Endothelial cell (in vitro differentiated cells): ENCODE data around the gene CHIA. TPM values are rescaled to one million over a fixed set of nuclear protein-coding genes. Genes with fewer than 3 reads are reported as not detected.

Source experiments
- DNase-seq: peaks from one replicate; pipeline ENCODE4 v3.0.0; 2021; ENCODE audit warnings: low spot score
- H3K27ac Mint-ChIP-seq: one replicate; pipeline ENCODE4 v1.8.0; 2021; ENCODE audit warnings: mixed read lengths, inconsistent platforms; ENCODE audit not compliant: unreplicated experiment
- H3K27me3 Mint-ChIP-seq: one replicate; pipeline ENCODE4 v1.8.0; 2021; ENCODE audit warnings: mild to moderate bottlenecking, moderate library complexity, mixed read lengths, inconsistent platforms; ENCODE audit not compliant: unreplicated experiment
- H3K36me3 Mint-ChIP-seq: one replicate; pipeline ENCODE4 v1.8.0; 2021; ENCODE audit warnings: mild to moderate bottlenecking, low read depth, mixed read lengths, inconsistent platforms; ENCODE audit not compliant: unreplicated experiment
- H3K4me1 Mint-ChIP-seq: one replicate; pipeline ENCODE4 v1.8.0; 2021; ENCODE audit warnings: mild to moderate bottlenecking, mixed read lengths, inconsistent platforms; ENCODE audit not compliant: unreplicated experiment
- H3K4me3 Mint-ChIP-seq: one replicate; pipeline ENCODE4 v1.8.0; 2021; ENCODE audit warnings: mild to moderate bottlenecking, mixed read lengths, inconsistent platforms; ENCODE audit not compliant: unreplicated experiment
- H3K9me3 Mint-ChIP-seq: one replicate; pipeline ENCODE4 v1.8.0; 2021; ENCODE audit warnings: mixed read lengths, inconsistent platforms; ENCODE audit not compliant: unreplicated experiment
- total RNA-seq: library from RNA; stranded (reverse); fragmentation: NEBNext Ultra II Directional; extraction: Animal tissue kit (Norgen Biotek cat#: 25700); gene quantifications from one replicate; pipeline ENCODE4 v1.2.1, GENCODE V29; 2021; ENCODE audit not compliant: unreplicated experiment
- TF ChIP-seq, protein P1 (sequence below): fragments of 200-600 bp; sonication (generic); IDR thresholded peaks from one replicate; pipeline ENCODE4 v1.5.0; 2021; ENCODE audit warnings: antibody characterized with exemption; ENCODE audit not compliant: unreplicated experiment

Gene CHIA
- total RNA-seq, 1 donor from 2014 or later: not detected

DNA sequence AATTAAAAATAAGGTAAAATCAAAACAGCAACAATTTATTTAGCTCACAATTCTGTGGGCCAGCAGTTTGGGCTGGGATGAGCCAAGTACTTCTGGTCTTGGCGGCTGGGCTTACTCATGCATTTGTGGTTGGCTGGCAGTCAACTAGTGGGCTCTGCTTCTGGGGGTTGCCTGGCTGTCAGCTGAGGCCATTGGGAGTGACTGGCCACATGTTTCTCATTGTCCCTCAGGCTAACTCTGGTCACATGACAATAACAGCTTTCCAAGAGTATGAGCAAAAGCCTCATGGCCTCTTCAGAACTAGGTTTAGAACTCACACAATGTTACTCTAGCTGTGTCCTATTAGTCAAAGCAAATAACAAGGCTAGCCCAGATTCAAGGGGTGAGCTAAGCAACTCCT is 15.6 kb upstream of the CHIA start:
- Mint-ChIP-seq H3K4me3 (no peak overlapping the region), H3K9me3 (no peaks in the 10 kb centered on the region), H3K27me3 (no peaks in the 10 kb centered on the region), H3K36me3 (peaks cover 3% of the 10 kb centered on the region), H3K27ac (no peak overlapping the region), H3K4me1 (no peaks in the 10 kb centered on the region)
- no peak for DNase-seq
- TF ChIP-seq, protein P1, sequence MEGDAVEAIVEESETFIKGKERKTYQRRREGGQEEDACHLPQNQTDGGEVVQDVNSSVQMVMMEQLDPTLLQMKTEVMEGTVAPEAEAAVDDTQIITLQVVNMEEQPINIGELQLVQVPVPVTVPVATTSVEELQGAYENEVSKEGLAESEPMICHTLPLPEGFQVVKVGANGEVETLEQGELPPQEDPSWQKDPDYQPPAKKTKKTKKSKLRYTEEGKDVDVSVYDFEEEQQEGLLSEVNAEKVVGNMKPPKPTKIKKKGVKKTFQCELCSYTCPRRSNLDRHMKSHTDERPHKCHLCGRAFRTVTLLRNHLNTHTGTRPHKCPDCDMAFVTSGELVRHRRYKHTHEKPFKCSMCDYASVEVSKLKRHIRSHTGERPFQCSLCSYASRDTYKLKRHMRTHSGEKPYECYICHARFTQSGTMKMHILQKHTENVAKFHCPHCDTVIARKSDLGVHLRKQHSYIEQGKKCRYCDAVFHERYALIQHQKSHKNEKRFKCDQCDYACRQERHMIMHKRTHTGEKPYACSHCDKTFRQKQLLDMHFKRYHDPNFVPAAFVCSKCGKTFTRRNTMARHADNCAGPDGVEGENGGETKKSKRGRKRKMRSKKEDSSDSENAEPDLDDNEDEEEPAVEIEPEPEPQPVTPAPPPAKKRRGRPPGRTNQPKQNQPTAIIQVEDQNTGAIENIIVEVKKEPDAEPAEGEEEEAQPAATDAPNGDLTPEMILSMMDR: no peak

DNA sequence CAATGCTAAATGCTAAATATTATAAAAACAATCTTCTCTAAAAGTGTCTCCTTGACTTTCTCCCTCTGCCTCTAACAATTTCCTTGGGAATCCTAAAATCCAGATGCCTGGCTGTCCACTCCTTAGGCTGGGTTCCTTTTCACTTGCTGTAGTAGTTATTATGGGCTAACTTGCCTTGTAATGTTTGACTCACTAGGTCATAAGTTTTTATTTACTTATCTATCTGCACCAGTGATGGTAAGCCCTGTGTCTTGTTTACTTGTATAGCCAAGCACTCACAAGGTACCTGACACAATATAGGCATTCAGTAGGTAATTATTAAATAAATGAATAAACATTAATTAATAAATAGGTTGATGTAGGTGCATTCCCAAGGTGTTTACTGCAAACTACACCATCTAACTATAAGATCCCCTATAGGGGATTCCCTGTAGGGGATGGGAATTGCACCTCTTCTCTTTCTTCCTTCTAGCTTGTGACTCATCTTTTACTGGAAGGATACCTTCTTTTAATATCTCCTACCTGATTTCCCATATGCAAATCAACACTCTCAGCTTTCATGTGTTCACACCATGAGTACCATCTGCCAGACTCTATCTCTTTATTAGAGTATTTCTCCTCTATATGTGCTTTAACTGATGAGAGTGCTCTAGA is 14.7 kb upstream of the CHIA start:
- Mint-ChIP-seq H3K27me3 (no peaks in the 10 kb centered on the region), H3K27ac (no peak overlapping the region), H3K36me3 (peaks cover 3% of the 10 kb centered on the region), H3K4me1 (no peaks in the 10 kb centered on the region), H3K9me3 (no peaks in the 10 kb centered on the region), H3K4me3 (no peak overlapping the region)
- TF ChIP-seq, protein P1: no peak
- DNase-seq: no peak

DNA sequence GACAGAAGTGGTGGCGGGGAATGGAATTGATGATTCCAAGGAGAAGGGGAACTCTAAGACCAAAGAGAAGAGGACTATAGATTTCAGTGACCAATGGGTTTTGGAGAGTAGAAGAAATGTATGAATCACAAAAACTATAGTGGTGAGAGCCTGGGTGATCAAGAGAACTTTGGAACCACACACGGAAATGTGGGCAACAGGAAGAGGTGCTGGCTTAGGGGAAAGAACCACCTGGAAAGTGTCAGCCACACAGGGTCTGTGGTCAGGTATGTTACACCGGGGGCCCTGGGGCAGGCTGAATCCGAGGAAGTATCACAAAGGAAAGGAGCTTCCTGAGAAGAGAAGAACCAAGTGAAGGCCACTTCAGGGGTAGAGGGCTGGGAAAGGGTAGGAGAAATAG is 11.5 kb upstream of the CHIA start:
- no peaks in the 10 kb centered on the region for H3K27me3 Mint-ChIP-seq
- H3K27ac Mint-ChIP-seq: no peak overlapping the region
- no peaks in the 10 kb centered on the region for H3K9me3 Mint-ChIP-seq
- DNase-seq: no peak
- H3K36me3 Mint-ChIP-seq: peaks cover 3% of the 10 kb centered on the region
- no peaks in the 10 kb centered on the region for H3K4me1 Mint-ChIP-seq
- no peak overlapping the region for H3K4me3 Mint-ChIP-seq
- TF ChIP-seq, protein P1: no peak

DNA sequence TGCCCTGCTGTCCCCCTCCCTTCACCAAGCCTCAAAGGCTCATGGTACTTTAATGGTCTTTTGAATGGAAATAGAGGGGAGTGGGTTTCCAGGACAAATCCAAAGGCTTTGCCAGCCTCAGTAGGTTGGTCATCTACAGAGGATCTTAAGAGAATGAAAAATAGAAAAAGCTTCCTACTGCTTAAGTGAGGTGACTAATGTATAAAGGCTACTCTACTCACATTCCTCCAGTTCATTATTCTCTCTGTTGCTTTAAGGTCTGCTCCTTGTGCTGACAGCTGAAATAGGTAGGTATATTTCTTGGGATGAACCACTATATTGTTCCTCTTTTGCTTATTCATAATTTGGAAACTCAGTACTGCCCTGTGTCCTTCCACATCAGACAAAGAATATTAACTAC is 10.4 kb upstream of the CHIA start:
- H3K36me3 Mint-ChIP-seq: peaks cover 3% of the 10 kb centered on the region
- H3K27ac Mint-ChIP-seq: no peak overlapping the region
- no peak overlapping the region for H3K4me3 Mint-ChIP-seq
- TF ChIP-seq, protein P1: no peak
- DNase-seq: no peak
- H3K4me1 Mint-ChIP-seq: no peaks in the 10 kb centered on the region
- H3K9me3 Mint-ChIP-seq: no peaks in the 10 kb centered on the region
- H3K27me3 Mint-ChIP-seq: no peaks in the 10 kb centered on the region

DNA sequence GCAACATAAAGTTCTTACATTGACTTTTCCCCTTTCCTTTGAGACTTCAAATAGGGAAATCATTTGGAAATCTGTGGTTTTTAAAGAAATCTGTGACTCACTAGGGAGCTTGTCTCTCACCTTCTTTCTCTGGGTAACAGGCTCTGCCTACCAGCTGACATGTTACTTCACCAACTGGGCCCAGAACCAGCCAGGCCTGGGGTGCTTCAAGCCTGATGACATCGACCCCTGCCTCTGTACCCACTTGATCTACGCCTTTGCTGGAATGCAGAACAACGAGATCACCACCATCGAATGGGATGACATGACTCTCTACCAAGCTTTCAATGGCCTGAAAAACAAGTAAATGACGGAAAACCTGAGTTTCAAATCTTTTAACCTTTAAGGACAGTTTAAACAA is 9.2 kb upstream of the CHIA start:
- H3K4me1 Mint-ChIP-seq: no peaks in the 10 kb centered on the region
- H3K27me3 Mint-ChIP-seq: no peaks in the 10 kb centered on the region
- H3K27ac Mint-ChIP-seq: no peak overlapping the region
- peaks cover 3% of the 10 kb centered on the region for H3K36me3 Mint-ChIP-seq
- no peak overlapping the region for H3K4me3 Mint-ChIP-seq
- TF ChIP-seq, protein P1: no peak
- no peaks in the 10 kb centered on the region for H3K9me3 Mint-ChIP-seq
- DNase-seq: no peak
